Endothelial cell of hepatic sinusoid (primary cell): ENCODE data around the gene DISP2.

Experiments
- in situ Hi-C: cut with HindIII; loops from 2 replicates; pipeline ENCODE4 v1.10.0; 2017; ENCODE audit warnings: low sequenced_read_pairs

DISP2 gene

GRCh38 chr15:40340038-40340739 is 17.8 kb upstream of the DISP2 start:
- in situ Hi-C loops: no loop called here

GRCh38 chr15:40340740-40341400 is 17.1 kb upstream of the DISP2 start, which contains the start of gene CCDC9B:
Gene CCDC9B, minus strand, starts transcription at chr15:40340939. Its CDS starts 120 bp downstream, at chr15:40340819.
- in situ Hi-C loops: no loop called here

DNA sequence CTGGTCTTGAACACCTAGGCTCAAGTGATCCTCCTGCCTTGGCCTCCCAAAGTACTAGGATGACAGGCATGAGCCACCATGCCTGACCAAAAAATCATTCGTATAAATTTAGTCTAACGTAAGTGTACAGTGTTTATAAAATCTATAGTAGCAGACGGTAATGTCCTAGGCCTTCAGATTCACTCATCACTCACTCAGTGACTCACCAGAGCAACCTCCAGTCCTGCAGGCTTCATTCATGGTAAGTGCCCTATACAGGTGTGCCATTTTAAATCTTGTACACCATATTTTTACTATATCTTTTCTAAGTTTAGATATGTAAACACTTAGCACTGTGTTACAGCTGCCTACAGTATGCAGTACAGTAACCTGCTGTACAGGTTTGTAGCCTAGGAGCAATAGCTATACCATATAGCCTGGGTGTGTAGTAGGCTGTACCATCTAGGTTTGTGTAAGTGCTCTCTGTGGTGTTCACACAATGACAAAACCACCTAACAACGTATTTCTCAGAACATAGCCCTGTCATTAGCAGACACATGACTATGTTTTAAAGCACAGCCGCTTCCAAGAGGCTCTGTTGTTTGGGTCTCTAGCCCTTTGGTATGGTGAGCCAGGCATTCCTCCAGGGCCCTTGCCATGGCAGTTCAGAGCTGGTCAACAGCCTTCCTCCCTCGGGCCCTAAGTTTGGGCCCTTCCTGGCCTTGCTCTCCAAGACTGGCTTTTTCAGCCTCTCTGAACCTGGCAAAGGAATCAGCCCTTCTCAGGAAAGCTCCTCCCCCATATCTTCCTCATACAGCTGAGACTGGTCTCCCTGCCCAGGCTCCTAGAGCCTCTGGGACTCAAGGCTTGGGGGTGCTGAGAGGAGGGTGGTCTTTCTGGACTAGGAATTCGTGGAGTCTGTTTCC is 15.4 kb upstream of the DISP2 start:
- in situ Hi-C loops: no loop called here

- in situ Hi-C loops: no loop called here
These were observed 14.5 kb upstream of the DISP2 start for GRCh38 chr15:40343512-40343911.

DNA sequence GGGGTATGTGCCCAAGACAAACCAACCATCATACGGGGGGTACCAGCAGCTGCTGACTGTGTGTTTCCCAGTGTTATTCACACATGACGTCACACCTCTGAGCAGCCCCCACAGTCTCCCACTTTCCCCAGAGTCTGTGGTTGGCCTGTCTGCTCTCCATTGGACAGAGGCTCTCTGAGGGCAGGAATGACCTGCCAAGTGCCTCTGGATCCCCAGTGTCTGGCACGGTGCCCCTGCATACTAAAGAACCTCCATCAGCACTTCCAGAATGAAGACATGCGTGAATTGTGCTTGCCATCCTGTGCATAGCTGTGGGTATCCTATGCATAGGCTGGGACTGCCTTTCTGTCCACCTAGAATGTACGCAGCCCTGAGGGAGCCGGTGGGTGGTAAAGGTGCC is 13.8 kb upstream of the DISP2 start:
- in situ Hi-C loops: no loop called here

DNA sequence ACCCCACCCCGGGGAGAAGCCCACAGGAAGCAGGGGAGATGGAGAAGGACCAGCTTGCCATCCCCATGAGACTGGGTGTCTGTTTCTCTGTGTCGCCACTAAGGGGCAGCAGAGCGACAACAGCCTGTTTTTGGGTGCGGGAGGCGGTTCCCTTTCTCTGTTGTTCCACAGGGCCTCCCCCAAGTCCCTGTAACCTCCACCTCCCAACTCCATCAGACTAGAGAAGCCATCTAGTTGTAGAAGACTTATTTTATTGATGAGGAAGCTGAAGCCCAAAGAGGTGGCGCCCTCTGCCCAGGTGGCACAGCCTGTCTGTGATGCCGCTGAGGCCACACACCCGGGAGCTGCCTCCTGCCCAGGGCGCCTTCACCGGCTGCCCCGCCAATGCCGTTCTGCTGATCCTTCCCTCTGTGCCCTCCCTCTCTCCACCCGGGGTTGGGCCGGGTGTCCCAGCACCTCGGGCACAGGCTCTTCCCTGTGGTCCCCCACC is 13.3 kb upstream of the DISP2 start:
- in situ Hi-C loops: no loop called here

- in situ Hi-C loops: no loop called here
These were observed 12.7 kb upstream of the DISP2 start for GRCh38 chr15:40345225-40345866.

DNA sequence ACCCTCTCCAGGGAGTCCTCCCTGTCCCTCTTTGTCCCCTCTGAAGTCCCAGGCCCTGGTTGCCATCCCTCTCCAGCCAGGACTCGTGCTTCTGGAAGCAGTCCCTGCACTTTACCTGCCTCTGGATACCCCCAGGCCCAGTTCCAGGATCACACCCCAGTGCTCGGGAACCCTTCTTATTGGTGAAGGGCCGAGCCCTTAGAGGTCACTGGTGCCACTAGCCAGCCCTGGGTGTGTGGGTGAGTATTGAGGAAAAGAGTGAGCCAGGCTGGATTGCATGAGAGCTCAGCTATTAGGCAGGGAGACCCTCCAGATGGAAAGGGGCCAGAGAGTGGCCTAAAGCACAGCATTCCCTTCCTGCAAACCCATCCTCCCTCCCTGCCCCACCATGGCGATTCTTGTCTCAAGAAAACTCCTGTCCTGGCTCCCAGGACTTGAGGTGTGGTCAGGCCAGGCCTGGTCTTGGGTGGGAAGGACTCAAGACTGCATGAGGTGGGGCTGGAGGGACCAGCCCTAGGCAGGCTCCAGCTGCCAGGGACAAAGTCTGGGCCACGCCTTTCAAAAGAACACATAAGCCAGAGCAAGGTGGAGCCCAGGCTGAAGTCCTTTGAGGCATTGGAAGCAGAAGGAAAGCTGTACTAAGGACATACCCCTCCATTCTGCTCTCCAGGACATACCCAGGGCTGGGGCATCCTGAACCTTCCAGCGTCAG is 12.0 kb upstream of the DISP2 start:
- in situ Hi-C loops: no loop called here

DNA sequence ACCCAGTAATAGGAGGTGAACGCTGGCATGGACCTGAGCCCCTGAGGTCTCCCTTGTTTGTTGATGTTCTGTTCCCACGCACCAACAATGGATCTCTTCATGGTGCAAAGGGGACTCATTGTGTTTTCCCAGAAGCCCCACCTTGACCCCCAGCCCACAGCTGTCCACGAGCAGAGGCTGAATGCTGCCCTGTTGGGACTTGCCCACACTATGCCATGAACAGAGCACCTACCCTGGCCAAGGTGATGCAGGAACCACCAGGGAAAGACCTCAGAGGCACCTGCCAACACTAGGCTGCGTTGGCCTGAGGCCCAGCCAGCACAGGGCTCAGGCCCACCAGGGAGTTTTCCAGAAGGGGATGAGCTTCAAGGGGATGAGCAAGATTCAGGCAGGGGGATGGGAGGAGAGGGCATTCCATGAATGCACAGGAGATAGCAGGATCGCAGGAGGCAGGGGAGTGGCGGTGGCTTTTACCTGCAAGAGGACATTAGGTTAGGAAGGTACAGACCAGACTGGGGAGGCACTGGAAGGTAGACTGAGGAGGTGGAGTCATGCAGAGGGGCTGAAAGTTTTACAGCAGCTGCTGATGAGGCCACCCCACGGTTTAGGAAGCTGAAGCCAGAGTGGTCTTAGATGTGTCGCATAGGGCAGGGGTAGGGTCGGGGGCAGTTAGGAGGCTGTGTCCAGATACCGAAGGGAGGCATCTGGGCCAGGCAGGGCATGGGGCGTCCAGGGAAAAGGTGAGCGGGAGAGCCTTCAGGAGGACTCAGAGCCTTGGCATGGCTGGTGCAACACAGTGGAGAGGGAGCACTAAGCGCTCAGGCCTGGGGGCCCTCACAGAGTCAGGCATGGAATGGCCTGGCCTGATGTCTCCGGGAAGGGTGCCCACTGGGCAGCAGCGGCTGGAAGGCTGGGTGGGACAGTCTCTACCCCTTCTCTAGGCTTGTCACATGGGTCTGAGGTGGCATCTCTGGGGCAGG is 11.2 kb upstream of the DISP2 start:
- in situ Hi-C loops: no loop called here

- in situ Hi-C loops: no loop called here
These were observed 10.2 kb upstream of the DISP2 start for GRCh38 chr15:40347559-40348473.

GRCh38 chr15:40348474-40348870 is 9.5 kb upstream of the DISP2 start:
- in situ Hi-C loops: no loop called here

DNA sequence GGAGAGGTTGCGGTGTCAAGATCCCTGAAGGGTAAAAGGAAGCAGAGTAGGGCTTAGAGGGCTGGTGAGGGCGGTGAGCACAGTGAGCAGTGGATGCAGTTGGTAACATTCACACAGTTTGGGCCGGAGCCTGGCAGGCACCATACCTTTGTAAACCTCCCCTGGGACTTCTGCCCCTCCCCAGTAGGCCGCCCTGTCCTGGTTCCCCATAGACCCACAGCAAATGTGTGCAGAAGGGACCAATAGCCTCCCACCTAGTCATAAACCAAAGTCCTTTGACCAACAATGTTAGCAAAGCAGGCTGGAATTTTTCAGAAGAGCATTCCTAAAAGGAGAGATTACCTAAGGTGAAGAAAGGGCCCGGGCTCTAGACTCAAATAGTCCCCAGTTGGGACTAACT is 8.9 kb upstream of the DISP2 start:
- in situ Hi-C loops: no loop called here

GRCh38 chr15:40352281-40352901 is 5.6 kb upstream of the DISP2 start:
- in situ Hi-C loops: no loop called here

DNA sequence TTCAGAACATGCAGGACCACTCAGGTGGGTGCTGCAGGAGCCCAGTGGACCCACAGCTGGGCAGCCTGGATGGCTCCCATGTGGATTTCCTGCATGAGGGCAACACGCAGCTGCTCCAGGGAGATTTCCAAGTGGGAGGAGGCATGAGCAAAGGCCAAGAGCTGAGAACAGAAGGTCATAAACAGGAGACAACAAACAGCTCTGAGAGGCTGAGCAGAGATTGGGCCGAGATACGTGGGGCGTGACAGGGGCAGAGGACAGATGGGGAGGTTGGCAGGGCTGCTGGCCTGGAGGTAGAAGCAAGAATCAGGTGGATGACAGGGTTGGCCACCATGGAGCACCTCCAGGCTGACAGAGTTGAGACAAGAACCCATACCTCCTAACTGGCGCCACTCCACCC is 4.3 kb upstream of the DISP2 start:
- in situ Hi-C loops: no loop called here

GRCh38 chr15:40354408-40355171 is 3.4 kb upstream of the DISP2 start:
- in situ Hi-C loops: loop anchor here (5.0 kb wide), 2 partner anchors 32 to 68 kb away; partner anchors contain the start of gene INAFM2

DNA sequence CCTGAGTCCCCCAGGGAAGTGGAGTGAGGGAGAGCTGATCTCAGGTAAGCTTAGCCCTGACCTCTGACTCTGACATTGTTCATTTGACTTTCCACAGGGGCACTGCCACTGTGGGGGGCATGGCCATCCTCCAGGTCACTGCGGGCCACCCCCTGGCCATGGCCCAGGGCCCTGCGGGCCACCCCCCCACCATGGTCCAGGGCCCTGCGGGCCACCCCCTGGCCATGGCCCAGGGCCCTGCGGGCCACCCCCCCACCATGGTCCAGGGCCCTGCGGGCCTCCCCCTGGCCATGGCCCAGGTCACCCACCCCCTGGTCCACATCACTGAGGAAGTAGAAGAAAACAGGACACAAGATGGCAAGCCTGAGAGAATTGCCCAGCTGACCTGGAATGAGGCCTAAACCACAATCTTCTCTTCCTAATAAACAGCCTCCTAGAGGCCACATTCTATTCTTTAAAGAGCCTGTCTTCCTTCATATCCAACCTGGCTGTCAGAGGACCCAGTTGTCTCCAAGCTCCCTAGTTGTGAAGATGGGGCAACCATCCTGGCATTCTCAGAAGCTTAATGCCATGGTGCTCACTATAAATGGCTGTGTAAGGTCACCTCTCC is 1.9 kb upstream of the DISP2 start:
- in situ Hi-C loops: loop anchor here (5.0 kb wide), 2 partner anchors 34 to 66 kb away; partner anchors contain the start of gene INAFM2
